Measurements from ENCODE around the gene HOTAIR. TPM values are rescaled to one million over a fixed set of nuclear protein-coding genes. Genes with fewer than 3 reads are reported as not detected.
A peak's percentile ranks its signal among the peaks of the same experiment; 100 is the strongest.

The HOTAIR gene
- total RNA-seq, 1 experiment from 2014 or later: 3.3 TPM

- DNase-seq (ENCODE audit: low read depth): peak; percentile 44
Observed at GRCh38 chr12:53961025-53961761, 13.6 kb downstream of the HOTAIR start.

- DNase-seq (ENCODE audit: low read depth): no peak
Observed at GRCh38 chr12:53960187-53961024, 14.3 kb downstream of the HOTAIR start.

GRCh38 chr12:53959314-53959713 is 15.4 kb downstream of the HOTAIR start:
- DNase-seq (ENCODE audit: low read depth): no peak

- DNase-seq (ENCODE audit: low read depth): no peak
Observed at GRCh38 chr12:53958128-53958527, 16.6 kb downstream of the HOTAIR start.

- no peak for DNase-seq (ENCODE audit: low read depth)
Observed at GRCh38 chr12:53956914-53957536, 17.7 kb downstream of the HOTAIR start.

- DNase-seq (ENCODE audit: low read depth): no peak
Observed at GRCh38 chr12:53956251-53956887, 18.4 kb downstream of the HOTAIR start.

GRCh38 chr12:53955776-53956250 is 18.9 kb downstream of the HOTAIR start:
- DNase-seq (ENCODE audit: low read depth): no peak

GRCh38 chr12:53955036-53955775 is 19.5 kb downstream of the HOTAIR start:
- no peak for DNase-seq (ENCODE audit: low read depth)

- no peak for DNase-seq (ENCODE audit: low read depth)
Observed at GRCh38 chr12:53954694-53955035, 20.1 kb downstream of the HOTAIR start, which contains the start of gene HOXC12. TSS of gene HOXC12 (plus strand) at chr12:53954903. CDS start at chr12:53954930, 27 bp downstream.

GRCh38 chr12:53953831-53954693 is 20.7 kb downstream of the HOTAIR start:
- no peak for DNase-seq (ENCODE audit: low read depth)

- DNase-seq (ENCODE audit: low read depth): no peak
Observed at GRCh38 chr12:53952871-53953734, 21.7 kb downstream of the HOTAIR start.

GRCh38 chr12:53952335-53952694 is 22.4 kb downstream of the HOTAIR start:
- no peak for DNase-seq (ENCODE audit: low read depth)

- DNase-seq (ENCODE audit: low read depth): no peak
Observed at GRCh38 chr12:53951577-53952334, 23.0 kb downstream of the HOTAIR start.

GRCh38 chr12:53950789-53951576 is 23.8 kb downstream of the HOTAIR start:
- no peak for DNase-seq (ENCODE audit: low read depth)

GRCh38 chr12:53950437-53950773 is 24.3 kb downstream of the HOTAIR start:
- no peak for DNase-seq (ENCODE audit: low read depth)

GRCh38 chr12:53949631-53950436 is 24.9 kb downstream of the HOTAIR start:
- DNase-seq (ENCODE audit: low read depth): no peak

Measured in LHCN-M2 (cell line).